SIG-M5 (cell line): ENCODE results near the gene KIF5A.
"Not testable (repeated sequence)": the region's sequence is repeated elsewhere in the genome, so short reads cannot be mapped to it uniquely, and the experiment has no call there.

ENCODE experiments used
- DNase-seq: peaks from one replicate; lab custom pipeline; 2025; lab: John Stamatoyannopoulos, UW

The KIF5A gene

GRCh38 chr12:57549909-57550640, at the start of gene KIF5A:
KIF5A (plus strand) TSS chr12:57550044; CDS start chr12:57550272, 228 bp downstream.
- no peak for DNase-seq

GRCh38 chr12:57500213-57500612, 49.6 kb upstream of the KIF5A start:
- no peak for DNase-seq

GRCh38 chr12:57502311-57502969, 47.4 kb upstream of the KIF5A start:
- not testable (repeated sequence) for DNase-seq

- not testable (repeated sequence) for DNase-seq
Observed at GRCh38 chr12:57506541-57506940, 43.3 kb upstream of the KIF5A start.

- DNase-seq: not testable (repeated sequence)
Observed at GRCh38 chr12:57507796-57508195, 42.0 kb upstream of the KIF5A start.

- no peak for DNase-seq
Observed at GRCh38 chr12:57511161-57511560, 38.7 kb upstream of the KIF5A start.

GRCh38 chr12:57511588-57512325, 38.1 kb upstream of the KIF5A start:
- DNase-seq: no peak

GRCh38 chr12:57512665-57513064, 37.2 kb upstream of the KIF5A start:
- no peak for DNase-seq

- DNase-seq: no peak
Observed at GRCh38 chr12:57513266-57513665, 36.6 kb upstream of the KIF5A start.

- not testable (repeated sequence) for DNase-seq
Observed at GRCh38 chr12:57513677-57514076, 36.2 kb upstream of the KIF5A start.

- not testable (repeated sequence) for DNase-seq
Observed at GRCh38 chr12:57514246-57514645, 35.6 kb upstream of the KIF5A start.

GRCh38 chr12:57514720-57515407, 35.0 kb upstream of the KIF5A start:
- no peak for DNase-seq

GRCh38 chr12:57515408-57515933, 34.4 kb upstream of the KIF5A start:
- DNase-seq: no peak

GRCh38 chr12:57515934-57516541, 33.8 kb upstream of the KIF5A start:
- no peak for DNase-seq

- DNase-seq: no peak
Observed at GRCh38 chr12:57516617-57517153, 33.2 kb upstream of the KIF5A start.

- no peak for DNase-seq
Observed at GRCh38 chr12:57517187-57517586, 32.7 kb upstream of the KIF5A start.

GRCh38 chr12:57517718-57518117, 32.1 kb upstream of the KIF5A start:
- DNase-seq: not testable (repeated sequence)

GRCh38 chr12:57518176-57518919, 31.5 kb upstream of the KIF5A start:
- no peak for DNase-seq

GRCh38 chr12:57518920-57519795, 30.7 kb upstream of the KIF5A start:
- no peak for DNase-seq

- no peak for DNase-seq
Observed at GRCh38 chr12:57519796-57520052, 30.1 kb upstream of the KIF5A start.
